Measurements from ENCODE around the gene HS6ST1. TPM values are rescaled to one million over a fixed set of nuclear protein-coding genes. Genes with fewer than 3 reads are reported as not detected.

Gene HS6ST1
- total and polyA plus RNA-seq, 2 of the 4 experiments (the other 2 are of a cell fraction), result 29.9 to 36.9 TPM

DNA sequence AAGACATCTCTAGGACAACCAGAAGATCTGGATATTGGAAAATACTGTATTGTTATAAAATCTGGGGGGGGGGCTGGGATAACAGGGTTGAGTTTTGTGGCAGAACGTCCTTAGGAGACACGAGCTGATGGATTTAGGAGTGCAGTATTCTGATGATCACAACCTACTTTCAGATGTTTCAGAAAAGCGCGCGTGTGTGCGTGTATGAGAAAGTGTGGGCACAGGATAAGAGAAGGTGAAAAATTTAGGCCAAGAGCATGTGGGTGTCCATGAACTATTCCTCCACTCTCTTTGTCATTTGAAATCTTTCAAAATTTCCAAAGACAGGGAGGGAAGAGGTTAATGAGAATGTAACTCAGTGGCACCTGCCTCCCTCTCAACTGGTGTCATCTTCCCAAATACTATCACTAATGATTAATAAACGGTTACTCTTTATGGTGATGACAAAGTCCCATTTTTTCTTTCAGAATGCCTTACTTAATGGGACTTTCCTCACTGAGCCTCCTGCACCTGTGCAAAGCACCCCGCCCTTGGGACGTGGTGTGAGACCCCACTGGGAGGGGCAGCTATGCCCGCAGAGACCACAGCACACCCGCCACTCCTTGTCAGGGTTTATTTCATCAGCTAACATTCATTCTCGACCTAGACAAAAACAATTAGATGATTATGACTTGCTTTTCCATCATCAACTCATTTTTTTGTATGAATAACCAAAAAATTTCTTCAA lies 53.6 kb downstream of the HS6ST1 start:
- Histone ChIP-seq H2BK15ac (ENCODE audit: low read depth, low read length) (no peak overlapping the region), H3K23ac (ENCODE audit: low read depth, low read length) (no peak overlapping the region), H3K27ac (ENCODE audit: insufficient read depth, low read length) (no peak overlapping the region), H3K4me1 (ENCODE audit: control insufficient read depth, insufficient read depth, low read length) (peaks cover 11% of the 10 kb centered on the region; the same call in 1 of the 2 replicates), H3K36me3 (ENCODE audit: control insufficient read depth, insufficient read depth, low read length) (peaks cover 32% of the 10 kb centered on the region; the same call in 1 of the 2 replicates), H3K18ac (ENCODE audit: low read depth, low read length) (no peak overlapping the region), H2BK120ac (ENCODE audit: low read depth, low read length) (no peak overlapping the region), H3K56ac (ENCODE audit: extremely low read depth, insufficient read depth, low read length) (no peak overlapping the region), H4K91ac (ENCODE audit: insufficient read depth, low read depth, low read length) (no peak overlapping the region), H3K79me1 (ENCODE audit: low read depth in 1 of 2, low read length in 2 of 2) (peaks cover 14 to 35% of the 10 kb centered on the region in 2 experiments), H3K4me3 (ENCODE audit: insufficient read depth, low read depth, low read length) (no peak overlapping the region), H4K20me1 (ENCODE audit: insufficient read depth, low read length) (peaks cover 33% of the 10 kb centered on the region), H3K27me3 (ENCODE audit: control insufficient read depth, insufficient read depth, low read length) (no peaks in the 10 kb centered on the region), H3K9me3 (ENCODE audit: control insufficient read depth, insufficient read depth, low read length) (peaks cover 3% of the 10 kb centered on the region; the same call in 1 of the 2 replicates), H2BK20ac (ENCODE audit: low read depth, low read length) (no peak overlapping the region), H3K4ac (ENCODE audit: low read depth, low read length) (no peak overlapping the region), H3K14ac (replicated peaks; ENCODE audit: low read depth, low read length) (no peak overlapping the region), H2AK5ac (ENCODE audit: low read depth, low read length) (no peak overlapping the region), H2BK5ac (ENCODE audit: low read depth, low read length, poor library complexity, severe bottlenecking) (no peak overlapping the region), H4K5ac (ENCODE audit: low read depth, low read length) (no peak overlapping the region), H3K4me2 (ENCODE audit: low read depth, low read length) (no peak overlapping the region), H2AK9ac (replicated peaks; ENCODE audit: low read depth, low read length, poor library complexity) (no peak overlapping the region), H3K9ac (ENCODE audit: low read depth, low read length) (no peak overlapping the region), H3K9me1 (ENCODE audit: insufficient read depth, low read length) (peaks cover 9% of the 10 kb centered on the region; the same call in 1 of the 2 replicates), H4K8ac (ENCODE audit: low read depth in 2 of 2, low read length in 2 of 2) (no peak overlapping the region), H2AFZ (replicated peaks; ENCODE audit: low read length, poor library complexity) (no peak overlapping the region)
- CTCF ChIA-PET, result no interaction called here
- DNase-seq (no peak), ATAC-seq (ENCODE audit: low read depth) (no peak)
- in situ Hi-C loops (cut with MboI; ENCODE audit: low sequenced_read_pairs) (no loop called here), dilution Hi-C loops (cut with HindIII; ENCODE audit: low sequenced_read_pairs, unreplicated experiment) (no loop called here), intact Hi-C loops (cut with micrococcal nuclease) (no loop called here)
- no TSS peak for BruUV-seq (replicated peaks)
- TF ChIP-seq, protein P1, sequence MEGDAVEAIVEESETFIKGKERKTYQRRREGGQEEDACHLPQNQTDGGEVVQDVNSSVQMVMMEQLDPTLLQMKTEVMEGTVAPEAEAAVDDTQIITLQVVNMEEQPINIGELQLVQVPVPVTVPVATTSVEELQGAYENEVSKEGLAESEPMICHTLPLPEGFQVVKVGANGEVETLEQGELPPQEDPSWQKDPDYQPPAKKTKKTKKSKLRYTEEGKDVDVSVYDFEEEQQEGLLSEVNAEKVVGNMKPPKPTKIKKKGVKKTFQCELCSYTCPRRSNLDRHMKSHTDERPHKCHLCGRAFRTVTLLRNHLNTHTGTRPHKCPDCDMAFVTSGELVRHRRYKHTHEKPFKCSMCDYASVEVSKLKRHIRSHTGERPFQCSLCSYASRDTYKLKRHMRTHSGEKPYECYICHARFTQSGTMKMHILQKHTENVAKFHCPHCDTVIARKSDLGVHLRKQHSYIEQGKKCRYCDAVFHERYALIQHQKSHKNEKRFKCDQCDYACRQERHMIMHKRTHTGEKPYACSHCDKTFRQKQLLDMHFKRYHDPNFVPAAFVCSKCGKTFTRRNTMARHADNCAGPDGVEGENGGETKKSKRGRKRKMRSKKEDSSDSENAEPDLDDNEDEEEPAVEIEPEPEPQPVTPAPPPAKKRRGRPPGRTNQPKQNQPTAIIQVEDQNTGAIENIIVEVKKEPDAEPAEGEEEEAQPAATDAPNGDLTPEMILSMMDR (conservative IDR thresholded peaks at IDR 0.05; ENCODE audit: low read depth, low read length), result no peak
- TF ChIP-seq CEBPB (IDR thresholded peaks at IDR 0.05; ENCODE audit: low read depth, low read length), result no peak
- TF ChIP-seq RAD21 (IDR thresholded peaks at IDR 0.05; ENCODE audit: low read length), result no peak
- no peak for TF ChIP-seq RFX5 (IDR thresholded peaks at IDR 0.05; ENCODE audit: low read depth, low read length)
- no CpG with 5 or more reads among the region's 12 CpGs for WGBS, 2 experiments (ENCODE audit: extremely low coverage in 2 of 2, insufficient read length in 1 of 2)
- POLR2A ChIA-PET (ENCODE audit: unreplicated experiment), result no interaction called here

Measured in IMR-90 (cell line).